HepG2 (cell line): Measurements from ENCODE around the gene RASSF6. TPM values are rescaled to one million over a fixed set of nuclear protein-coding genes. Genes with fewer than 3 reads are reported as not detected.

Source experiments
- ATAC-seq: fragments of 200-7000 bp; cut with Tn5 transposase; 3 replicates; pipeline ENCODE4 v1.9.1; 2020; ENCODE audit warnings: mild to moderate bottlenecking, moderate library complexity
- BruUV-seq: library from RNA; stranded (reverse); fragments of 400-500 nt; replicated peaks from 2 replicates; lab custom pipeline; 2021; lab: Mats Ljungman, UMichigan
- CTCF ChIA-PET: fragments of 300-600 bp; formaldehyde crosslinking; extraction: SDS; loops from one replicate; lab custom pipeline; 2021; ENCODE audit warnings: low total read pairs, inconsistent platforms, low intra/inter-chr PET ratio; lab: Yijun Ruan, JAX
- POLR2A ChIA-PET: fragments of 350-600 bp; sonication (Branson Sonifier 250); formaldehyde crosslinking; loops from one replicate; lab custom pipeline; 2020; ENCODE audit warnings: antibody characterized with exemption, inconsistent platforms; lab: Yijun Ruan, JAX
- DNase-seq: peaks from one replicate; pipeline ENCODE4 v3.0.0-alpha.2; 2015; ENCODE audit warnings: low spot score
- FAIRE-seq: peaks from 3 replicates; lab custom pipeline; 2011; peaks lifted over from hg19 to GRCh38; lab: Jason Lieb, UNC
- H2AFZ ChIP-seq: one replicate; pipeline ENCODE4 v1.6.1; 2011; ENCODE audit warnings: low read length, inconsistent platforms
- H3K27ac ChIP-seq: fragments of 300-600 bp; 3 replicates; pipeline ENCODE4 v1.8.0; 2011; ENCODE audit warnings: mixed run types, mild to moderate bottlenecking, mixed read lengths, low read length, inconsistent platforms; ENCODE audit not compliant: insufficient read depth; ENCODE audit errors: extremely low read length
- H3K27me3 ChIP-seq, 2 experiments: fragments of 200-600 bp in 1 of 2; 2 replicates in 1 of 2; 3 replicates in 1 of 2; pipeline versions ENCODE4 v1.6.0 to v1.8.0; 2011; ENCODE audit warnings: low read length in 2 of 2, mild to moderate bottlenecking in 2 of 2, moderate library complexity in 2 of 2, inconsistent platforms in 1 of 2; ENCODE audit not compliant: insufficient read depth in 2 of 2, control insufficient read depth in 1 of 2
- H3K36me3 ChIP-seq, 2 experiments: fragments of 200-600 bp in 1 of 2; replicated peaks in 1 of 2; 2 replicates in 1 of 2; 3 replicates in 1 of 2; pipeline versions ENCODE4 v1.5.1 to v1.8.0; 2011; ENCODE audit warnings: low read length in 2 of 2, inconsistent platforms in 1 of 2; ENCODE audit not compliant: insufficient read depth in 2 of 2, control insufficient read depth in 1 of 2
- H3K4me1 ChIP-seq: 2 replicates; pipeline ENCODE4 v1.5.1; 2012; ENCODE audit warnings: low read length, inconsistent platforms; ENCODE audit not compliant: insufficient read depth
- H3K4me2 ChIP-seq: 2 replicates; pipeline ENCODE4 v1.6.0; 2011; ENCODE audit warnings: low read depth, low read length, inconsistent platforms
- H3K4me3 ChIP-seq, 3 experiments: fragments of 200-600 bp in 1 of 3; sonication (generic), shearing (Covaris generic) in 1 of 3; replicated peaks in 1 of 3; 2 replicates each; pipeline ENCODE4 v1.5.1; 2011 to 2016; ENCODE audit warnings: low read length in 3 of 3, inconsistent platforms in 2 of 3, low read depth in 2 of 3, mild to moderate bottlenecking in 2 of 3, control low read depth in 1 of 3, mixed read lengths in 1 of 3; ENCODE audit not compliant: insufficient read depth in 1 of 3
- H3K79me2 ChIP-seq: one replicate; pipeline ENCODE4 v1.6.1; 2011; ENCODE audit warnings: low read length, inconsistent platforms; ENCODE audit not compliant: insufficient read depth
- H3K9ac ChIP-seq: 2 replicates; pipeline ENCODE4 v1.6.0; 2011; ENCODE audit warnings: mild to moderate bottlenecking, low read depth, low read length, inconsistent platforms; ENCODE audit not compliant: insufficient read depth
- H3K9me3 ChIP-seq: 2 replicates; pipeline ENCODE4 v1.5.1; 2012; ENCODE audit warnings: mild to moderate bottlenecking, low read length
- H4K20me1 ChIP-seq: 2 replicates; pipeline ENCODE4 v1.6.0; 2011; ENCODE audit warnings: inconsistent platforms, mild to moderate bottlenecking, low read length, moderate library complexity; ENCODE audit not compliant: insufficient read depth
- BCL6 ChIP-seq: IDR thresholded peaks from 2 replicates; pipeline ENCODE4 v1.6.1; 2016; ENCODE audit warnings: missing genetic modification reagents, missing compliant biosample characterization
- CHCHD3 ChIP-seq: sonication (generic); formaldehyde crosslinking; IDR thresholded peaks from 2 replicates; pipeline ENCODE4 v1.8.0; 2022; ENCODE audit warnings: mild to moderate bottlenecking, missing genetic modification reagents, moderate library complexity
- FOXP4 ChIP-seq: sonication (generic); formaldehyde crosslinking; IDR thresholded peaks from 2 replicates; pipeline ENCODE4 v1.4.0; 2020; ENCODE audit warnings: missing genetic modification reagents
- FUBP1 ChIP-seq: sonication (generic); formaldehyde crosslinking; IDR thresholded peaks from 2 replicates; pipeline ENCODE4 v1.5.1; 2020; ENCODE audit warnings: missing genetic modification reagents, mild to moderate bottlenecking, borderline replicate concordance
- HBP1 ChIP-seq: IDR thresholded peaks from 2 replicates; pipeline ENCODE4 v1.6.1; 2016; ENCODE audit warnings: low read depth, control low read depth
- JUND ChIP-seq: sonication (generic); formaldehyde crosslinking; IDR thresholded peaks from 2 replicates; pipeline ENCODE4 v1.8.0; 2022; ENCODE audit warnings: mild to moderate bottlenecking, missing genetic modification reagents
- MLLT10 ChIP-seq: sonication (generic); formaldehyde crosslinking; IDR thresholded peaks from 2 replicates; pipeline ENCODE4 v1.4.0; 2020; ENCODE audit warnings: missing genetic modification reagents
- NFIC ChIP-seq: IDR thresholded peaks from 2 replicates; pipeline ENCODE4 v1.6.1; 2012; ENCODE audit warnings: mild to moderate bottlenecking, low read length, inconsistent platforms
- PTBP1 ChIP-seq: fragments of 200-400 bp; formaldehyde crosslinking; IDR thresholded peaks from 2 replicates; pipeline ENCODE4 v1.6.1; 2018; ENCODE audit warnings: low read length, low read depth; ENCODE audit not compliant: poor library complexity, severe bottlenecking
- ZNF224 ChIP-seq: sonication (generic); formaldehyde crosslinking; IDR thresholded peaks from 2 replicates; pipeline ENCODE4 v1.5.0; 2020; ENCODE audit warnings: mild to moderate bottlenecking, missing genetic modification reagents
- ZNF260 ChIP-seq: sonication (generic); formaldehyde crosslinking; IDR thresholded peaks from 2 replicates; pipeline ENCODE4 v1.4.0; 2020; ENCODE audit warnings: missing genetic modification reagents, low read depth, mild to moderate bottlenecking, borderline replicate concordance
- WGBS: methylation state at CpG from one replicate; pipeline ENCODE4 v1.1.6; 2017; ENCODE audit warnings: low lambda C conversion rate; 5-methylcytosine and 5-hydroxymethylcytosine counted together
- in situ Hi-C: cut with HindIII; loops from 2 replicates; pipeline ENCODE4 v1.10.0; 2017; ENCODE audit warnings: low pct_unique_long_range_greater_than_20kb; ENCODE audit not compliant: extremely low pct_ligation_motif_present
- intact Hi-C: fragments of 100-400 bp; cut with micrococcal nuclease; formaldehyde crosslinking; loops from one replicate; pipeline ENCODE4 v1.10.0; 2022; ENCODE audit not compliant: unreplicated experiment
- polyA plus RNA-seq, 8 experiments: library from polyadenylated mRNA; depleted of rRNA in 3 of 8; stranded (reverse) in 7 of 8; unstranded in 1 of 8; fragments of >200 nt; fragmentation: Illumina TruSeq in 4 of 8; extraction: Trizol in 4 of 8; gene quantifications; 2 replicates each; pipeline versions ENCODE4 v1.2.1 to v1.2.3, GENCODE V29; 2011 to 2016; ENCODE audit warnings: low read depth in 4 of 8, missing spikeins in 1 of 8, mixed read lengths in 1 of 8; ENCODE audit not compliant: insufficient read depth in 1 of 8
- total RNA-seq, 5 experiments: library from RNA; depleted of rRNA; stranded (reverse); fragments of >200 nt; fragmentation: Illumina TruSeq; extraction: Trizol; gene quantifications; 2 replicates each; pipeline ENCODE4 v1.2.3, GENCODE V29; 2016; ENCODE audit warnings: low read depth in 1 of 5

RASSF6 gene
- total and polyA plus RNA-seq, 2 of the 13 experiments (the other 11 are each of a cell fraction or from before 2014, with no cell fraction given), result 0.03 to 0.11 TPM

GRCh38 chr4:73596001-73596400 is 24.2 kb downstream of the RASSF6 start:
- no peak overlapping the region for H3K27ac ChIP-seq
- TF ChIP-seq ZNF224 (CRISPR knock-in tag) (no peak), CHCHD3 (CRISPR knock-in tag) (no peak), BCL6 (CRISPR knock-in tag) (peak; percentile 78), HBP1 (no peak)
- TF ChIP-seq, all 625 proteins: peak for 1
- ChIA-PET CTCF (no interaction called here), POLR2A (no interaction called here)
- Histone ChIP-seq H3K27me3 (no peaks in the 10 kb centered on the region), H4K20me1 (no peaks in the 10 kb centered on the region), H3K4me1 (peaks cover 51% of the 10 kb centered on the region), H3K4me2 (no peak overlapping the region), H3K9me3 (no peaks in the 10 kb centered on the region), H3K36me3 (no peaks in the 10 kb centered on the region), H2AFZ (no peak overlapping the region), H3K79me2 (no peaks in the 10 kb centered on the region), H3K4me3 (no peak overlapping the region), H3K9ac (no peak overlapping the region)
- intact Hi-C loops, result no loop called here
- WGBS, result 5% methylated on average over 4 of the region's 4 CpGs
- FAIRE-seq (no peak), DNase-seq (no peak), ATAC-seq (no peak)
- in situ Hi-C loops, result loop anchor here (25.0 kb wide), 1 partner anchor 259 kb away; no protein-coding TSS in a partner anchor
- BruUV-seq, result no TSS peak

- Histone ChIP-seq H3K4me2 (no peak overlapping the region), H3K27me3 (no peaks in the 10 kb centered on the region), H3K4me3 (no peak overlapping the region), H4K20me1 (no peaks in the 10 kb centered on the region), H3K9me3 (no peaks in the 10 kb centered on the region), H3K79me2 (no peaks in the 10 kb centered on the region), H3K27ac (no peak overlapping the region), H3K9ac (no peak overlapping the region), H3K36me3 (no peaks in the 10 kb centered on the region), H3K4me1 (peaks cover 41% of the 10 kb centered on the region), H2AFZ (no peak overlapping the region)
- BruUV-seq, result no TSS peak
- 76% methylated on average over 6 of the region's 6 CpGs for WGBS
- CTCF ChIA-PET, result interaction anchor here (1.5 to 2.0 kb wide), 2 partner anchors 20 to 59 kb away, joined by 7 to 40 read pairs; no protein-coding TSS in a partner anchor
- intact Hi-C loops, result loop anchor here (1.0 to 2.0 kb wide), 3 partner anchors 20 to 60 kb away; no protein-coding TSS in a partner anchor
- peak; percentile 39 for DNase-seq
- ATAC-seq, result no peak
- FAIRE-seq, result no peak
- POLR2A ChIA-PET, result no interaction called here
- in situ Hi-C loops, result loop anchor here (5.0 to 25.0 kb wide), 2 partner anchors 64 to 256 kb away; no protein-coding TSS in a partner anchor
- TF ChIP-seq PTBP1 (no peak), ZNF260 (CRISPR knock-in tag) (no peak), MLLT10 (no peak), JUND (CRISPR knock-in tag) (no peak), FUBP1 (CRISPR knock-in tag) (no peak), NFIC (no peak), FOXP4 (CRISPR knock-in tag) (no peak)
These were observed 26.5 kb downstream of the RASSF6 start for GRCh38 chr4:73593631-73594241.
